Cortex of kidney (tissue), 1 donor: ENCODE results near the gene PDE4D.
"Not testable (repeated sequence)": the region's sequence is repeated elsewhere in the genome, so short reads cannot be mapped to it uniquely, and the experiment has no call there.

Source experiments
- DNase-seq: peaks from one replicate; lab custom pipeline; 2025; lab: John Stamatoyannopoulos, UW

PDE4D gene

GRCh38 chr5:59327191-59327980, 566.1 kb downstream of the PDE4D start:
- DNase-seq: no peak

DNA sequence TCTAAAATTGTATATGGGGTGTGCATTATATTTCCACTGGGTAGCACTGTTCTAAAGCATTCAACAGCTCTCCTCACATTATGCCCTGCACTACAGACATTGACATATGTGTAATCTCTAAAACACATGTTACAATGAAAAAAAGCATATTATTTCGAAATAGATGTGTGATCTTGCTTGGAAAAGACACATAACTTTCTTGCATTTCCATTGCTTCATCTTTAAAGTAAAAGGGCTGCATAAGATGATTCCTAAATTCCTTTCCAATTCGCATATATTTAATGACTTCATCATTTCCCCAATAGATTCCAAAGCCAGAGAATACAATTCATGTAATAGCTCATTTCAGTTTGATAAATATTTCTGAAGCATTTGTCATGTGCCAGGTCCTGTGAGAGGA, 566.9 kb downstream of the PDE4D start:
- no peak for DNase-seq

- no peak for DNase-seq
Measured at GRCh38 chr5:59325070-59325469, 568.5 kb downstream of the PDE4D start.

DNA sequence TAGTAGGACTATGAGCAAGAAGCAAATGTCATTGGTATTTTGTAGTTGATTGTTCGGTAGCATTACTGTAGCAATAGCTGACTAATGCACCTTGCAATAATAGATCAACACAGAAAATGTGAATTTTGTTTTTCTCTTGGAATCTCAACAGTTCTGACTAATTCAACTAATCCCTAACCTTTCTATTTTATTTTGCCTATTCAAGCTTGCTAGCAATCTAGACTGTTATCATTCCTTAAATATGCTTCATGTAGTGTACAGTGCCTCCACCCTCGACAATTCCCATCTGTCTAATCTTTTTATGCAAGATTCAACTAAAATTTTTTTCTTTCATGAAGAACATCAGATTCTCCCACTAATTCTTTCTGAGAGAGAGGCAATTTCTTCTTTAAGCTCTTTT, 570.6 kb downstream of the PDE4D start:
- no peak for DNase-seq

DNA sequence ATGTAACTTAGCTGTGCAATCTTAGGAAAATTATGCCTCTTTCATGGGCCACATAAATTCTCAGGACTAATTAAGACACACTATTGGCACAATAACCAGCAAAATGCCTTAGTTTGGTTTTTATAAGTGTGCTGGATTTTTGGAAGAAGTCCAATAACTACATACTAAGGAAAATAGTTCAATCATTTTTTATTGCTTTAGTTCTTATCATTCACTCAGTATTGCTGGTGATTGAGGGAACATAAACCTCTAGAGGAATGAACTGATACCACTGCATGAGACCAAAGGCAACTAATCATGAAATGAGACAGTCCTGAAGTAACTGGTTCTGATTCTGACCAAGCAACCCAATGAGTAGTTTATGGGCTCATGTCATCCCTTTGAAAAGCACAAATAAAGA, 571.5 kb downstream of the PDE4D start:
- no peak for DNase-seq

DNA sequence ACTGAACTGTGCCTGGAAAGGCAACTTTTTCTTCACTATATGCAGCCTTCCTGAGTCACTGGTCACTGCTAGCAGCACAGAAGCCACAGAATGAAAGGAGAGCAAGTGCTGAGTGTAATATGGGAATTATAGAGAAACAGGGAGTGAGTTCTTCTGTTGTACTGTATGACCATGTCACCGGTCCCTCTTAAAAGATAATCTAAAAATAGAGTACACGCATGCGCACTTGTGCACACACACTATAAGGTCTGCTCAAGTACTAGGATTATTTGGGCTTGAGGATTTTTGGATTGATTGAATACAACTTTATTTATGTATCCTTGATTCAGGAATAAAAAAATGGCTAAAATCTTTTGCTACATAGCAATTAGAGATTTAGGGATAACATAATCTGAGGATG, 571.9 kb downstream of the PDE4D start:
- DNase-seq: no peak

DNA sequence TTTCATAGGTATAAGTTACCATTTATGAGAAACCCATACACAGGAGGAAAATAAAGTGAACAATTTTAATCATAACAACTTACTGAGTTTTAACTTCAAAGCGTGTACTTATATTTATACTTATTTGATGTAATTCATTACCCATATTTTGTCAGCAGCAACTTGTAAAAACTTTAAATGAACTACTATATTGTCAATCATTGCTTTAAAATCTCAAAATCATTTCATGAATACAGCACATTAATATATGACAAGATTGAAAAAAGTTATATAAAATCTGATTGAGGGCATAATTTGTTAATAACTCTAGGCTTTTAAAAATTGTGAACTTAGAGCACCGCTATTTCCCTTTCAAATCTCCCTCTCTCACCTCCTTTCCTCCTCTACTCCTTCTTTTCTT, 573.1 kb downstream of the PDE4D start:
- DNase-seq: no peak

- DNase-seq: no peak
Measured at GRCh38 chr5:59319250-59319649, 574.3 kb downstream of the PDE4D start.

DNA sequence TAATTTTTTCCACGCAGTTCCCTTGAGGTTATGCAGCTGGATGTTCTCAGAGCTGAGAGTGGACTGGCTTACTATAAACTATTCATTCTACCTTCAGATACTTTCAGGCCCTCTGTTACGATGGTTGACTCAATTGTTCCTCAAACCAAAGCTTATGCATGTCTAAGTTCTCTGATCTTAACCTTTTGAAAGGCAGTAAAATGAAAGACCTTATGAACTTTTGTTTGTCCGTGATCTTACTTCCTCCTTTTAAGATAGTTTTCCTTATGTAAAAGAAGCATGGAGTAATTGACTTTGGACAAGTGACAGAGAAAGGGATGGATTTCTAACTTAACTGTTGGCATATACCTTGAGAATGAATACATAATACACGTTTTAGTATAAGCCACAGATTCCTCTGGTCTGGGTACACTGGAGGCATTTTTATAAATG, 575.7 kb downstream of the PDE4D start:
- DNase-seq: no peak

DNA sequence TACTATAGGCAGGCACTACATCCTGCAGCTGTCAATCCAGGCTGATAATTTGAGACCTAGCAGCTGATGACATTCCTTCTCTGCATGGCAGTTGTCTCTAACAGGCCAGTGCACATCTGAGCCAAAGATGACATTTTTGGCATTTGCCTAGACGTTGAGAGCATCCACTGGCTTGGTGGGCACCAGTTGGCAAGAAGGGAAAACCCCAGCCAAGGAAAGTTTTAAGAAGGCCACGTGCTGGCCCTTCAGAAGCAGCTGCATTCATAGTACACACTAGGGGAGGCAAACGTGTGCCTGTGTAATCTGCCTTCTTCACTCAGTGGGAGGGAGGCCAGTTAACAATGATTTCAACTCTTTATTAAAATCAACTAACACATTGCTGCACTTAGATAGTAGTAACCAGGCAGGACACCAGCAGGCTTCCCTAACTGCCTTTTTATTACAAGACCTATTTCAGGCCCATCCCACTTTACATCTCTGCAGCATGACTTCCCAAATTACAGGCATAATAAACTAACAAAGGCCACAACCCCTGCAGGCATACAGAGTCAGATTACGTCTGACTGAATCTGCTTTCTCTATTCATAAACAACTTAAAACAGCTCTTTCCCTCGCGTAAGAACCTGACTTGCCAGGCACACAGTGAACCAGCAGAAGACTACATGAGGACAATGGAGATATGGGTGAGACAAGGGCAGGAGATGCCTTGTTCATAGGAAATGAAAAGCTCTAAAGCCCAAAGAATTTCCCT, 576.3 kb downstream of the PDE4D start:
- no peak for DNase-seq

DNA sequence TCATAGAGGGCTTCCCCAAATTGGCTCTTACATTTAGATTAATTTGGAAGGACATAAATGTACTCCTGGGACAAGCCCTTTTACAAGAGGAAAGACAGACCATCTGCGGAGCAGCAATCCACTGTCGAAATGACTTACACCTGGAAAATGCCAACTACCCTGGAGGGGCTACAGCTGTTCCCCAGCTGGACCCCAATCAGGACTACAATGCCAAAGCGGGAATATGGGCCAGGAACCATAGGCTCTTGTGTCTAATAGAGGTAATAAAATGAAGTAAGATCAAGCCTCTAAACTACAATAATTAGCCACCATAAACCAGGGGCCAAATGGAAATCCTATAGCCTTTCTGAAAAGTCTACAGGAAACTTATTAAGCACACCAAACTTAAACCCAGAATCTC, 581.3 kb downstream of the PDE4D start:
- no peak for DNase-seq

GRCh38 chr5:59308685-59309084, 584.8 kb downstream of the PDE4D start:
- not testable (repeated sequence) for DNase-seq

DNA sequence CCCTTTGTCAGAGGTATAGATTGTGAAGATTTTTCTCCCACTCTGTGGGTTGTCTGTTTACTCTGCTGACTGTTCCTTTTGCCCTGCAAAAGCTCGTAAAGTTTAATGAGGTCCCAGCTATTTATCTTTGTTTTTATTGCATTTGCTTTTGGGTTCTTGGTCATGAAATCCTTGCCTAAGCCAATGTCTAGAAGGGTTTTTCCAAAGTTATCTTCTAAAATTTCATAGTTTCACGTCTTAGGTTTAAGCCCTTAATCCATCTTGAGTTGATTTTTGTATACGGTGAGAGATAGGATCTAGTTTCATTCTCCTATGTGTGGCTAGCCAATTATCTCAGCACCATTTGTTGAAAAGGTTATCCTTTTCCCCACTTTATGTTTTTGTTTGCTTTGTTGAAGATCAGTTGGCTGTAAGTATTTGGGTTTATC, 590.2 kb downstream of the PDE4D start:
- DNase-seq: not testable (repeated sequence)

DNA sequence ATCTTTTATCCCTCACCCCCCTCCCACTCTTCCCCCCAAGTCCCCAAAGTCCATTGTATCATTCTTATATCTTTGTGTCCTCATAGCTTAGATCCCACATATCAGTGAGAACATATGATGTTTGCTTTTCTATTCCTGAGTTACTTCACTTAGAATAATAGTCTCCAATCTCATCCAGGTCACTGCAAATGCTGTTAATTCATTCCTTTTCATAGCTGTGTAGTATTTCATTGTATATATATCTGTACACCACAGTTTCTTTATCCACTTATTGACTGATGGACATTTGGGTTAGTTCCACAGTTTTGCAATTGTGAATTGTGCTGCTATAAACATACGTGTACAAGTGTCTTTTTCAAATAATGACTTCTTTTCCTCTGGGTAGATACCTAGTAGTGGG, 591.0 kb downstream of the PDE4D start:
- not testable (repeated sequence) for DNase-seq

- DNase-seq: no peak
Measured at GRCh38 chr5:59301727-59302126, 591.8 kb downstream of the PDE4D start.

- DNase-seq: no peak
Measured at GRCh38 chr5:59300930-59301329, 592.6 kb downstream of the PDE4D start.

DNA sequence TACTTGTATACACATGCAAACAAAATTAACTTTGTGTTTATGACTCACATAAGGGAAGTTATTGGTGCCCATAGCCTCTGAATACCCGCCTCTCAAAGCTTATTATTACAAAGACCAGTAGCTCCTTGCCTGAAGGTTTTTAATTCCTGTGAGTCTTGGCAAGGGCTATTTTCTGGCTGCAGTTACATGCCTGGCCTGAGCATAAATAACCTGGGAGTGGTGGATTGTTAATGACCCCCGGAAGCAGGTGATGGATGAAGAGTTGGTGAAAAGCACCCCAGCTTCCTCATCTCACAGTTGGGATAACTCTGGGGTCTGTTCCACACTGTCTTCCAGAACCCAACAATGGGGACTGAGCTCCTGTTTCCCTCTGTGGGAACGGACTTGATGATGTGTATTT, 594.5 kb downstream of the PDE4D start:
- DNase-seq: no peak

DNA sequence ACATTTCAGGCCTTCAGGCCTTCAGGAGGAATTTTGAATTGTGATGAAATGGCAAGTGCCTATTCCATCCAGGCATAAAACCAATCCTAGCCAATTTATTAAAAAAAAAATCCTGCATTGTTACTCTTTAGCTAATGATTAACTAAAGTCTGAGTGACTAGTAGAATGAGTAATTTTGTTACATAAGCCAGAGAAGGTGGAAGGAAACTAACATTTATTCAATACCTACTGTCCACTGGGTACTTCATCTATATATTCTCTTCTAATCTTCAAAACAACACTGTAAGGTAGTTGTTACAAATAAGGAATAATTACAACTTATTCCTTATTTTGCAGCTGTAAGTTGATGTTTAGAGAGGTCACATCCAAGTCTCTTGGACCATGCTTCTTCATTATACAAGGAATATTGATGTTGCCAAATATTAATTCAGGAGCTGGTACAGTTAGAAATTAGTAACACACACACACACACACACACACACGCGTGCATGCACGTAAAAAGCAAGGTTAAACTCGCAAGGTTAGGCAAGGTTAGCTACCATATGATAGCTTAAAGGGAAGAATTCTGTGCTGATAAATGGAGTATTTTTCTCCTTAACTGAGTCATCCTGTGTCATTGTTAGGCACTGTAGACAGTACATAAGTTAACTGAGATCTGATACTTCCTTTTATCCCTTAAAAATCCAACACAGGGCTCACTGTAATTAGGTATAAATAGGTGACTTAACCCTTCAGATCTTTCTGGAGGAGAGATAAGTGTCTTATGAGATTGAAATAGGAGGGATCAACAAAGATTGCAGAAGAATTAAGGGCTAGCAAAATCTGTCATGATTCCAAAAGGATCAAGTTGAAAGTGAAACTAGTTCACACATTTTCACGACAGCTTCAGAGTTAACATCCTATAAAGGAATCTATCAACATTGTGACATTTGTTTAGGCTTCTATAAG, 596.9 kb downstream of the PDE4D start:
- DNase-seq: no peak

GRCh38 chr5:59293700-59294099, 599.8 kb downstream of the PDE4D start:
- no peak for DNase-seq

DNA sequence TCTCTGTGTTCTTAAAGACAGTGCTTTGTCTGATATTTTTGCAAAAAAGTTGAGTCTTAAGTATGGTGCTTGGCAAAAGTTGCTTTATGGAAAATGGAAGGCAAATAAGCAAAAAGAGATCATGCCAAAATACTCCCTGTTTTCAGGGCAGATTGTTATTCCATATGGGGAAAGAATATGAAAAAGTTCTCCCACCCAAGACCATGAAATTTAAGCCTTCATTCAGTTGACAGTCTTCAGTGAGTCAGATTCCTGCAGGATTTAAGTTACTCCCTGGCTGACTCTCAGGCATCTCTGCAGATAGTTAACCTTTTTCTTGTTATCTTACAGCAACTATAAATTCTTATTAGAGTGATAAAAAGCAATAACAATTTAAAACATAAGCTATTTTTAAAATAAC, 601.6 kb downstream of the PDE4D start:
- no peak for DNase-seq

DNA sequence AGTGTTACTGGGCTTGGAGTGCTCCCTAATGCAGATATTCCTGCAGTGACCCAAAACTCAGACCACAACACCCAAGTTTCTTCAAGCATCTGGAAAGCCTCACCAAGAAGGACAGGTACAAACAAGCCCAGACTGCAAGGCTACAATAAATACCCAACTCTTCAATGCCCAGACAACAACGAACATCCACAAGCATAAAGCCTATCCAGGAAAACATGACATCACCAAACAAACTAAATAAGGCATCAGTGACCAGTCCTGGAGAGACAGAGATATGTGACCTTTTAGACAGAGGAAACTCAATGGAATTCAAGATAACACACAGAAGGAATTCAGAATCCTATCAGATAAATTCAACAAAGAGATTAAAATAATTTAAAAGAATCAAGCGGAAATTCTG, 605.6 kb downstream of the PDE4D start:
- no peak for DNase-seq

- no peak for DNase-seq
Measured at GRCh38 chr5:59287361-59287760, 606.2 kb downstream of the PDE4D start.
